ENCODE data around the gene GOLGA6D.
"Not testable (repeated sequence)": the region's sequence is repeated elsewhere in the genome, so short reads cannot be mapped to it uniquely, and the experiment has no call there.

The GOLGA6D gene

GRCh38 chr15:75282572-75282971, at the start of gene GOLGA6D:
GOLGA6D (plus strand) TSS chr15:75282835; CDS start chr15:75282876, 41 bp downstream.
- DNase-seq (ENCODE audit: low spot score) = not testable (repeated sequence)

- DNase-seq (ENCODE audit: low spot score) = no peak
Observed at GRCh38 chr15:75233504-75234190, 49.0 kb upstream of the GOLGA6D start.

- no peak for DNase-seq (ENCODE audit: low spot score)
Observed at GRCh38 chr15:75234191-75234810, 48.3 kb upstream of the GOLGA6D start.

- DNase-seq (ENCODE audit: low spot score) = no peak
Observed at GRCh38 chr15:75235051-75235673, 47.5 kb upstream of the GOLGA6D start.

- no peak for DNase-seq (ENCODE audit: low spot score)
Observed at GRCh38 chr15:75235760-75236729, 46.6 kb upstream of the GOLGA6D start.

GRCh38 chr15:75237316-75237982, 45.2 kb upstream of the GOLGA6D start:
- no peak for DNase-seq (ENCODE audit: low spot score)

- no peak for DNase-seq (ENCODE audit: low spot score)
Observed at GRCh38 chr15:75238150-75238549, 44.5 kb upstream of the GOLGA6D start.

GRCh38 chr15:75245741-75246140, 36.9 kb upstream of the GOLGA6D start:
- not testable (repeated sequence) for DNase-seq (ENCODE audit: low spot score)

GRCh38 chr15:75248991-75249390, 33.6 kb upstream of the GOLGA6D start:
- not testable (repeated sequence) for DNase-seq (ENCODE audit: low spot score)

- no peak for DNase-seq (ENCODE audit: low spot score)
Observed at GRCh38 chr15:75249726-75250125, 32.9 kb upstream of the GOLGA6D start.

- not testable (repeated sequence) for DNase-seq (ENCODE audit: low spot score)
Observed at GRCh38 chr15:75251343-75251742, 31.3 kb upstream of the GOLGA6D start.

GRCh38 chr15:75252285-75252684, 30.4 kb upstream of the GOLGA6D start:
- not testable (repeated sequence) for DNase-seq (ENCODE audit: low spot score)

GRCh38 chr15:75258034-75258433, 24.6 kb upstream of the GOLGA6D start, which contains the start of gene GOLGA6C:
GOLGA6C (plus strand) TSS chr15:75258334; CDS start chr15:75258599, 265 bp downstream.
- not testable (repeated sequence) for DNase-seq (ENCODE audit: low spot score)

GRCh38 chr15:75258620-75259343, 23.9 kb upstream of the GOLGA6D start:
- not testable (repeated sequence) for DNase-seq (ENCODE audit: low spot score)

- DNase-seq (ENCODE audit: low spot score) = not testable (repeated sequence)
Observed at GRCh38 chr15:75259873-75260272, 22.8 kb upstream of the GOLGA6D start.

GRCh38 chr15:75273751-75274359, 8.8 kb upstream of the GOLGA6D start:
- DNase-seq (ENCODE audit: low spot score) = not testable (repeated sequence)

- not testable (repeated sequence) for DNase-seq (ENCODE audit: low spot score)
Observed at GRCh38 chr15:75274509-75275107, 8.0 kb upstream of the GOLGA6D start.

- DNase-seq (ENCODE audit: low spot score) = not testable (repeated sequence)
Observed at GRCh38 chr15:75275617-75276016, 7.0 kb upstream of the GOLGA6D start.

- not testable (repeated sequence) for DNase-seq (ENCODE audit: low spot score)
Observed at GRCh38 chr15:75278497-75278896, 4.1 kb upstream of the GOLGA6D start.

- not testable (repeated sequence) for DNase-seq (ENCODE audit: low spot score)
Observed at GRCh38 chr15:75284152-75284551, 1.5 kb downstream of the GOLGA6D start.

All from HuH-7 (cell line).